ENCODE results near the gene AQR.

Gene AQR

GRCh38 chr15:34883042-34883441, 86.5 kb downstream of the AQR start:
- no peak for DNase-seq (ENCODE audit: low read depth in 3 of 3, low spot score in 1 of 3)

- DNase-seq (ENCODE audit: low read depth in 3 of 3, low spot score in 1 of 3): no peak
Observed at GRCh38 chr15:34879107-34879506, 90.4 kb downstream of the AQR start.

GRCh38 chr15:34876640-34877039, 92.9 kb downstream of the AQR start:
- no peak for DNase-seq (ENCODE audit: low read depth in 3 of 3, low spot score in 1 of 3)

- DNase-seq (ENCODE audit: low read depth in 3 of 3, low spot score in 1 of 3): no peak
Observed at GRCh38 chr15:34869110-34869509, 100.4 kb downstream of the AQR start.

GRCh38 chr15:34865531-34865930, 104.0 kb downstream of the AQR start:
- DNase-seq (ENCODE audit: low read depth in 3 of 3, low spot score in 1 of 3): no peak

- DNase-seq (ENCODE audit: low read depth in 3 of 3, low spot score in 1 of 3): no peak
Observed at GRCh38 chr15:34861214-34861613, 108.3 kb downstream of the AQR start.

GRCh38 chr15:34855893-34856292, 113.6 kb downstream of the AQR start:
- no peak for DNase-seq (ENCODE audit: low read depth in 3 of 3, low spot score in 1 of 3)

GRCh38 chr15:34855413-34855812, 114.1 kb downstream of the AQR start:
- DNase-seq (ENCODE audit: low read depth in 3 of 3, low spot score in 1 of 3): no peak

- DNase-seq (ENCODE audit: low read depth in 3 of 3, low spot score in 1 of 3): no peak
Observed at GRCh38 chr15:34854232-34854631, 115.3 kb downstream of the AQR start.

- DNase-seq (ENCODE audit: low read depth in 3 of 3, low spot score in 1 of 3): no peak
Observed at GRCh38 chr15:34853001-34853758, 116.4 kb downstream of the AQR start.

GRCh38 chr15:34851751-34852150, 117.8 kb downstream of the AQR start:
- DNase-seq (ENCODE audit: low read depth in 3 of 3, low spot score in 1 of 3): no peak

- no peak for DNase-seq (ENCODE audit: low read depth in 3 of 3, low spot score in 1 of 3)
Observed at GRCh38 chr15:34851007-34851406, 118.5 kb downstream of the AQR start.

GRCh38 chr15:34850121-34850520, 119.4 kb downstream of the AQR start:
- no peak for DNase-seq (ENCODE audit: low read depth in 3 of 3, low spot score in 1 of 3)

- DNase-seq (ENCODE audit: low read depth in 3 of 3, low spot score in 1 of 3): no peak
Observed at GRCh38 chr15:34849364-34849959, 120.1 kb downstream of the AQR start.

- DNase-seq (ENCODE audit: low read depth in 3 of 3, low spot score in 1 of 3): no peak
Observed at GRCh38 chr15:34847598-34847997, 121.9 kb downstream of the AQR start.

- DNase-seq (ENCODE audit: low read depth in 3 of 3, low spot score in 1 of 3): no peak
Observed at GRCh38 chr15:34841262-34841725, 128.2 kb downstream of the AQR start.

GRCh38 chr15:34838282-34838681, 131.3 kb downstream of the AQR start:
- no peak for DNase-seq (ENCODE audit: low read depth in 3 of 3, low spot score in 1 of 3)

- no peak for DNase-seq (ENCODE audit: low read depth in 3 of 3, low spot score in 1 of 3)
Observed at GRCh38 chr15:34837246-34838016, 132.1 kb downstream of the AQR start.

- no peak for DNase-seq (ENCODE audit: low read depth in 3 of 3, low spot score in 1 of 3)
Observed at GRCh38 chr15:34828145-34828911, 141.2 kb downstream of the AQR start.

GRCh38 chr15:34821831-34822230, 147.7 kb downstream of the AQR start:
- no peak for DNase-seq (ENCODE audit: low read depth in 3 of 3, low spot score in 1 of 3)

GRCh38 chr15:34820110-34820509, 149.4 kb downstream of the AQR start:
- DNase-seq (ENCODE audit: low read depth in 3 of 3, low spot score in 1 of 3): no peak
